ENCODE measurements around the gene LHX2.

Gene LHX2

GRCh38 chr9:124014211-124014955 is 2.8 kb downstream of the LHX2 start:
- DNase-seq (ENCODE audit: low read depth): no peak

- DNase-seq (ENCODE audit: low read depth): no peak
Observed at GRCh38 chr9:124014956-124015660, 3.5 kb downstream of the LHX2 start.

- DNase-seq (ENCODE audit: low read depth): no peak
Observed at GRCh38 chr9:124015661-124016131, 4.1 kb downstream of the LHX2 start.

- no peak for DNase-seq (ENCODE audit: low read depth)
Observed at GRCh38 chr9:124016175-124017050, 4.8 kb downstream of the LHX2 start.

GRCh38 chr9:124017051-124017928 is 5.7 kb downstream of the LHX2 start:
- no peak for DNase-seq (ENCODE audit: low read depth)

- DNase-seq (ENCODE audit: low read depth): no peak
Observed at GRCh38 chr9:124017929-124018729, 6.6 kb downstream of the LHX2 start.

- no peak for DNase-seq (ENCODE audit: low read depth)
Observed at GRCh38 chr9:124018730-124019697, 7.4 kb downstream of the LHX2 start.

GRCh38 chr9:124019771-124020519 is 8.4 kb downstream of the LHX2 start:
- DNase-seq (ENCODE audit: low read depth): no peak

GRCh38 chr9:124020520-124021384 is 9.2 kb downstream of the LHX2 start:
- no peak for DNase-seq (ENCODE audit: low read depth)

- DNase-seq (ENCODE audit: low read depth): no peak
Observed at GRCh38 chr9:124021385-124021769, 9.8 kb downstream of the LHX2 start.

GRCh38 chr9:124022201-124023121 is 10.9 kb downstream of the LHX2 start:
- no peak for DNase-seq (ENCODE audit: low read depth)

- DNase-seq (ENCODE audit: low read depth): no peak
Observed at GRCh38 chr9:124024107-124024506, 12.5 kb downstream of the LHX2 start.

- DNase-seq (ENCODE audit: low read depth): no peak
Observed at GRCh38 chr9:124029617-124030016, 18.0 kb downstream of the LHX2 start.

GRCh38 chr9:124030969-124031451 is 19.4 kb downstream of the LHX2 start:
- DNase-seq (ENCODE audit: low read depth): no peak

- DNase-seq (ENCODE audit: low read depth): no peak
Observed at GRCh38 chr9:124032247-124032646, 20.7 kb downstream of the LHX2 start.

GRCh38 chr9:124033348-124033747 is 21.8 kb downstream of the LHX2 start:
- DNase-seq (ENCODE audit: low read depth): no peak
